K562 (cell line): ENCODE data around the gene PTGES3. TPM values are rescaled to one million over a fixed set of nuclear protein-coding genes. Genes with fewer than 3 reads are reported as not detected.

Experiments used
- CBX2 ChIP-seq: fragments of 200-600 bp; sonication (generic); IDR thresholded peaks from one replicate; pipeline ENCODE4 v1.6.1; 2012; ENCODE audit warnings: mild to moderate bottlenecking, low read length, inconsistent platforms; ENCODE audit not compliant: insufficient read depth, poor library complexity, severe bottlenecking
- DACH1 ChIP-seq: fragments of 450-650 bp; IDR thresholded peaks from 2 replicates; pipeline ENCODE4 v1.6.1; 2018; ENCODE audit not compliant: partially characterized antibody
- E2F8 ChIP-seq: fragments of 450-650 bp; IDR thresholded peaks from 2 replicates; pipeline ENCODE4 v1.7.1; 2018; ENCODE audit warnings: mild to moderate bottlenecking, low read depth; ENCODE audit not compliant: partially characterized antibody
- MXI1 ChIP-seq: IDR thresholded peaks from 2 replicates; pipeline ENCODE4 v1.6.1; 2011; ENCODE audit warnings: low read depth, mild to moderate bottlenecking, improper control_type of control experiment, low read length
- POLR3G ChIP-seq: IDR thresholded peaks from 2 replicates; pipeline ENCODE4 v1.6.1; 2011; ENCODE audit not compliant: insufficient read length, insufficient replicate concordance; ENCODE audit errors: extremely low read depth
- SPI1 ChIP-seq: IDR thresholded peaks from 2 replicates; pipeline ENCODE4 v1.6.1; 2011; ENCODE audit warnings: low read depth, low read length, control low read depth, borderline replicate concordance
- THAP7 ChIP-seq: fragments of 250-450 bp; sonication (Bioruptor Pico); IDR thresholded peaks from 2 replicates; pipeline ENCODE4 v1.5.0; 2021
- ZBTB34 ChIP-seq: fragments of 250-450 bp; sonication (Bioruptor Pico); IDR thresholded peaks from 2 replicates; pipeline ENCODE4 v1.8.0; 2021; ENCODE audit warnings: mild to moderate bottlenecking, moderate library complexity
- polyA plus RNA-seq, 8 experiments: library from polyadenylated mRNA; depleted of rRNA in 4 of 8; stranded (reverse) in 5 of 8; unstranded in 3 of 8; fragments of >200 nt; fragmentation: Nextera tagmentation in 2 of 8; fragmentation: Illumina TruSeq in 1 of 8; extraction: Ambion mirVana in 2 of 8; extraction: Trizol in 1 of 8; gene quantifications; 2 replicates each; pipeline versions ENCODE4 v1.2.1 to v1.2.3, GENCODE V29; 2011 to 2014; ENCODE audit warnings: inconsistent platforms in 1 of 8, missing spikeins in 1 of 8
- total RNA-seq, 7 experiments: library from RNA; depleted of rRNA in 6 of 7; stranded (reverse); fragments of >200 nt in 6 of 7; fragmentation: Illumina TruSeq in 2 of 7; extraction: Trizol in 2 of 7; gene quantifications; 2 replicates each; pipeline versions ENCODE4 v1.2.1 to v1.2.3, GENCODE V29; 2011 to 2021; ENCODE audit warnings: low replicate concordance in 1 of 7
- TF ChIP-seq, protein P1 (sequence below): fragments of 450-650 bp; IDR thresholded peaks from 2 replicates; pipeline ENCODE4 v1.6.1; 2016; ENCODE audit warnings: antibody characterized with exemption
- TF ChIP-seq, protein P2 (sequence below), 2 experiments: fragments of 450-650 bp in 1 of 2; sonication (generic) in 1 of 2; formaldehyde crosslinking in 1 of 2; IDR thresholded peaks in 1 of 2; conservative IDR thresholded peaks in 1 of 2; 2 replicates each; pipeline versions ENCODE4 v1.6.1 to v1.8.1; 2016 to 2023; ENCODE audit warnings: mild to moderate bottlenecking in 2 of 2, moderate library complexity in 2 of 2, inconsistent platforms in 1 of 2, missing genetic modification reagents in 1 of 2
- TF ChIP-seq, protein P3 (sequence below): fragments of 450-650 bp; formaldehyde crosslinking; IDR thresholded peaks from 2 replicates; pipeline ENCODE4 v1.4.0; 2022; ENCODE audit warnings: missing genetic modification characterization
- TF ChIP-seq, protein P4 (sequence below): sonication (generic); formaldehyde crosslinking; IDR thresholded peaks from 2 replicates; pipeline ENCODE4 v1.8.0; 2022; ENCODE audit warnings: mild to moderate bottlenecking, missing genetic modification reagents

Gene PTGES3
- total and polyA plus RNA-seq, 9 of the 15 experiments (the other 6 are each of a cell fraction or from before 2014, with no cell fraction given) = 163 to 501 (median 213) TPM

- TF ChIP-seq ZBTB34 (CRISPR knock-in tag) (no peak), SPI1 (no peak), MXI1 (no peak), E2F8 (no peak), POLR3G (no peak), DACH1 (no peak), CBX2 (no peak), THAP7 (no peak)
- TF ChIP-seq, protein P1, sequence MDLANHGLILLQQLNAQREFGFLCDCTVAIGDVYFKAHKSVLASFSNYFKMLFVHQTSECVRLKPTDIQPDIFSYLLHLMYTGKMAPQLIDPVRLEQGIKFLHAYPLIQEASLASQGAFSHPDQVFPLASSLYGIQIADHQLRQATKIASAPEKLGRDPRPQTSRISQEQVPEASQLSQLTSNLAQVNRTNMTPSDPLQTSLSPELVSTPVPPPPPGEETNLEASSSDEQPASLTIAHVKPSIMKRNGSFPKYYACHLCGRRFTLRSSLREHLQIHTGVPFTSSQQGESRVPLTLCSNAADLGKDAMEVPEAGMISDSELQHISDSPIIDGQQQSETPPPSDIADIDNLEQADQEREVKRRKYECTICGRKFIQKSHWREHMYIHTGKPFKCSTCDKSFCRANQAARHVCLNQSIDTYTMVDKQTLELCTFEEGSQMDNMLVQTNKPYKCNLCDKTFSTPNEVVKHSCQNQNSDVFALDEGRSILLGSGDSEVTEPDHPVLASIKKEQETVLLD = no peak
- TF ChIP-seq, protein P2, sequence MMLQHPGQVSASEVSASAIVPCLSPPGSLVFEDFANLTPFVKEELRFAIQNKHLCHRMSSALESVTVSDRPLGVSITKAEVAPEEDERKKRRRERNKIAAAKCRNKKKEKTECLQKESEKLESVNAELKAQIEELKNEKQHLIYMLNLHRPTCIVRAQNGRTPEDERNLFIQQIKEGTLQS (IDR thresholded peaks at IDR 0.05) = peak; percentile 90
- TF ChIP-seq, protein P2 (CRISPR knock-in tag; conservative IDR thresholded peaks at IDR 0.05) = no peak; the same call in 1 of the 2 replicates
- TF ChIP-seq, protein P3, sequence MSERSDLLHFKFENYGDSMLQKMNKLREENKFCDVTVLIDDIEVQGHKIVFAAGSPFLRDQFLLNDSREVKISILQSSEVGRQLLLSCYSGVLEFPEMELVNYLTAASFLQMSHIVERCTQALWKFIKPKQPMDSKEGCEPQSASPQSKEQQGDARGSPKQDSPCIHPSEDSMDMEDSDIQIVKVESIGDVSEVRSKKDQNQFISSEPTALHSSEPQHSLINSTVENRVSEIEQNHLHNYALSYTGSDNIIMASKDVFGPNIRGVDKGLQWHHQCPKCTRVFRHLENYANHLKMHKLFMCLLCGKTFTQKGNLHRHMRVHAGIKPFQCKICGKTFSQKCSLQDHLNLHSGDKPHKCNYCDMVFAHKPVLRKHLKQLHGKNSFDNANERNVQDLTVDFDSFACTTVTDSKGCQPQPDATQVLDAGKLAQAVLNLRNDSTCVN (CRISPR knock-in tag) = peak; percentile 56; the same call in 1 of the 2 replicates
- TF ChIP-seq, protein P4, sequence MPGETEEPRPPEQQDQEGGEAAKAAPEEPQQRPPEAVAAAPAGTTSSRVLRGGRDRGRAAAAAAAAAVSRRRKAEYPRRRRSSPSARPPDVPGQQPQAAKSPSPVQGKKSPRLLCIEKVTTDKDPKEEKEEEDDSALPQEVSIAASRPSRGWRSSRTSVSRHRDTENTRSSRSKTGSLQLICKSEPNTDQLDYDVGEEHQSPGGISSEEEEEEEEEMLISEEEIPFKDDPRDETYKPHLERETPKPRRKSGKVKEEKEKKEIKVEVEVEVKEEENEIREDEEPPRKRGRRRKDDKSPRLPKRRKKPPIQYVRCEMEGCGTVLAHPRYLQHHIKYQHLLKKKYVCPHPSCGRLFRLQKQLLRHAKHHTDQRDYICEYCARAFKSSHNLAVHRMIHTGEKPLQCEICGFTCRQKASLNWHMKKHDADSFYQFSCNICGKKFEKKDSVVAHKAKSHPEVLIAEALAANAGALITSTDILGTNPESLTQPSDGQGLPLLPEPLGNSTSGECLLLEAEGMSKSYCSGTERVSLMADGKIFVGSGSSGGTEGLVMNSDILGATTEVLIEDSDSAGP = 0 out of 2 replicates have a peak, but pooled peaks have one; percentile 9
Measured at GRCh38 chr12:56635806-56636674, 52.0 kb downstream of the PTGES3 start (continued).
